Osteoblast (primary cell): ENCODE data around the gene DENND1B. TPM values are rescaled to one million over a fixed set of nuclear protein-coding genes. Genes with fewer than 3 reads are reported as not detected.

Experiments
- DNase-seq: peaks from one replicate; pipeline ENCODE4 v3.0.0; 2011; ENCODE audit warnings: low spot score, mixed read lengths; ENCODE audit not compliant: insufficient read length; ENCODE audit errors: missing footprints
- H2AFZ ChIP-seq: 2 replicates; pipeline ENCODE4 v1.6.0; 2011; ENCODE audit warnings: mild to moderate bottlenecking, low read length
- H3K27ac ChIP-seq: 2 replicates; pipeline ENCODE4 v1.5.1; 2011; ENCODE audit warnings: mild to moderate bottlenecking, low read depth, low read length, moderate library complexity
- H3K27me3 ChIP-seq: 2 replicates; pipeline ENCODE4 v1.6.0; 2012; ENCODE audit warnings: mild to moderate bottlenecking, control low read depth, inconsistent platforms, low read length, moderate library complexity; ENCODE audit not compliant: insufficient read depth
- H3K36me3 ChIP-seq: 2 replicates; pipeline ENCODE4 v1.5.1; 2011; ENCODE audit warnings: mild to moderate bottlenecking, low read length, control low read depth, moderate library complexity; ENCODE audit not compliant: insufficient read depth
- H3K4me1 ChIP-seq: 2 replicates; pipeline ENCODE4 v1.5.1; 2011; ENCODE audit warnings: mild to moderate bottlenecking, low read length, control low read depth, moderate library complexity; ENCODE audit not compliant: insufficient read depth
- H3K4me2 ChIP-seq: 2 replicates; pipeline ENCODE4 v1.6.0; 2011; ENCODE audit warnings: mild to moderate bottlenecking, low read length; ENCODE audit not compliant: insufficient read depth
- H3K4me3 ChIP-seq: fragments of 200-600 bp; sonication (generic); 3 replicates; pipeline ENCODE4 v1.5.1; 2012; ENCODE audit warnings: mild to moderate bottlenecking, low read length, inconsistent platforms; ENCODE audit not compliant: insufficient read depth
- H3K79me2 ChIP-seq: 2 replicates; pipeline ENCODE4 v1.6.0; 2012; ENCODE audit warnings: mild to moderate bottlenecking, low read length, control low read depth, inconsistent platforms; ENCODE audit not compliant: insufficient read depth
- H3K9me3 ChIP-seq: 2 replicates; pipeline ENCODE4 v1.5.1; 2011; ENCODE audit warnings: low read depth, low read length, control low read depth
- H4K20me1 ChIP-seq: 2 replicates; pipeline ENCODE4 v1.6.0; 2012; ENCODE audit warnings: mild to moderate bottlenecking, low read length, control low read depth; ENCODE audit not compliant: insufficient read depth
- CTCF ChIP-seq: IDR thresholded peaks from 2 replicates; pipeline ENCODE4 v1.5.1; 2011; ENCODE audit warnings: mild to moderate bottlenecking, low read depth, low read length, moderate library complexity; ENCODE audit errors: extremely low read depth
- total RNA-seq: library from RNA; depleted of rRNA; stranded (reverse); fragments of >200 nt; gene quantifications from 2 replicates; pipeline ENCODE4 v1.2.3, GENCODE V29; 2012

Gene DENND1B
- total RNA-seq, 1 donor = 22.4 TPM

DNA sequence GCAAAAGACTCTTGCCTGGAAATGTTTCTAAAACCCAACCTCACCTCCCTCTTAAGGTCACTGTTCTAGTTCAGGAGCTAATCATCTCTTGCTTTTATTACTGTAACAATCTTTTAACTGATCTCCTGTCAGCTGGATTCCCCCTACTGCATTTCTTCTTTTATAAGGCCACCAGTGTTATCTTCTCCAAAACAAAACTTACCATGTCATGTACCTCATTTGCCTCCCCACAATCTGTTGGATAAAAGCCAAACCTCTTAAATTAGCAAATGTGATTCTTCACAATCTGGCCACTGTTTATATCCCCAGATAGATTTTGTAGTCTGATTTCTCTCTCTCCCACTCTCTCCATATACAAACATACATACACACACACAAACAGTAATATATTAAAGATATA, 143.3 kb downstream of the DENND1B start:
- peaks cover 3% of the 10 kb centered on the region for H3K36me3 ChIP-seq
- H3K9me3 ChIP-seq = no peaks in the 10 kb centered on the region
- H3K4me3 ChIP-seq = no peak overlapping the region
- H3K4me2 ChIP-seq = no peak overlapping the region
- no peaks in the 10 kb centered on the region for H4K20me1 ChIP-seq
- no peak overlapping the region for H2AFZ ChIP-seq
- H3K27ac ChIP-seq = no peak overlapping the region
- TF ChIP-seq CTCF = no peak
- no peaks in the 10 kb centered on the region for H3K4me1 ChIP-seq
- no peaks in the 10 kb centered on the region for H3K79me2 ChIP-seq
- DNase-seq = no peak
- no peaks in the 10 kb centered on the region for H3K27me3 ChIP-seq

- Histone ChIP-seq H3K4me2 (no peak overlapping the region), H3K36me3 (no peaks in the 10 kb centered on the region), H3K4me1 (peaks cover 3% of the 10 kb centered on the region), H3K79me2 (no peaks in the 10 kb centered on the region), H3K27me3 (no peaks in the 10 kb centered on the region), H3K9me3 (no peaks in the 10 kb centered on the region), H2AFZ (no peak overlapping the region), H3K4me3 (no peak overlapping the region), H3K27ac (no peak overlapping the region), H4K20me1 (no peaks in the 10 kb centered on the region)
- no peak for TF ChIP-seq CTCF
- no peak for DNase-seq
These were observed 152.9 kb downstream of the DENND1B start for GRCh38 chr1:197622371-197622770.

DNA sequence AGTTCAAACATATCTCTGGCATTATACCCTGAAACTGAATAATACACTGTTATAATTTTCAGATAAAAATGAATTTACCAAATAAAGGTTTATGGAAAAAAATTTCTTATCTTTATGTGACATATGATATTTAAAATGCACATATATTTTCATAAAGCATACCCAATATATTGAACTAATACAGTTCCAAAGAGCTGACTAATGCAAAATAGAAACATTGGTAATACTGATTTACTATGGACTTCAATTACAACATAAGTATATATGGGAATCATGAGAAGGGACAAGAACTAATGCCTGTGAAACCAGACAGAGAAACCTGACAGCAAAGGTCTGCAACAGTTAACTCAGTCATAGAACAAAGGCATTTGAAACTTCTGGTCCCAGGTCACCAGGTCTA, 153.5 kb downstream of the DENND1B start:
- TF ChIP-seq CTCF = no peak
- no peak overlapping the region for H2AFZ ChIP-seq
- H3K36me3 ChIP-seq = no peaks in the 10 kb centered on the region
- DNase-seq = no peak
- no peaks in the 10 kb centered on the region for H3K27me3 ChIP-seq
- no peak overlapping the region for H3K4me2 ChIP-seq
- H3K4me1 ChIP-seq = peaks cover 3% of the 10 kb centered on the region
- no peaks in the 10 kb centered on the region for H4K20me1 ChIP-seq
- no peak overlapping the region for H3K27ac ChIP-seq
- no peak overlapping the region for H3K4me3 ChIP-seq
- H3K79me2 ChIP-seq = no peaks in the 10 kb centered on the region
- no peaks in the 10 kb centered on the region for H3K9me3 ChIP-seq

DNA sequence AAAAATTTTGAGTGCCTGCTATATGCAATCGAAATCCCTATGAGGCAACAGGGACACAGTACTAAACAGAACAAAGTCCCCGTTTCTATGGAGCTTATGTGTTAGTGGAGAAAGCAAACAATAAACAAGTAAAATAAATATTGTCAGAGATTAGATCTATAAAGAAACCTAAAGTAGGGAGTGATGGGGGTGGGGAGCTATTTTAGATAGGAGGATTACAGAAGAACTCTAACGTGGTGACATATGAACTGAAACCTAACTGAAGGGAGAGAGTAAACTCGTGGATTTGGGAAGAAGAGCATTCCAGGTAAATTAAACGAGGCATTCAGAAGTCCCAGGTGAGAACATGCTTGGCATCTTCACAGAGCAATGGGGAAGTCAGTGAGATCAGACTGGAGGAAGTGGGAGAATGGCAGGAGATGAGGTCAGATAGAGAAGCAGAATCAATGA, 154.5 kb downstream of the DENND1B start:
- TF ChIP-seq CTCF = no peak
- Histone ChIP-seq H2AFZ (no peak overlapping the region), H3K79me2 (no peaks in the 10 kb centered on the region), H3K9me3 (no peaks in the 10 kb centered on the region), H3K4me3 (no peak overlapping the region), H3K36me3 (no peaks in the 10 kb centered on the region), H4K20me1 (no peaks in the 10 kb centered on the region), H3K4me1 (peaks cover 3% of the 10 kb centered on the region), H3K4me2 (no peak overlapping the region), H3K27me3 (no peaks in the 10 kb centered on the region), H3K27ac (no peak overlapping the region)
- DNase-seq = no peak
